Endodermal cell (in vitro differentiated cells): ENCODE data around the gene PCBP3. TPM values are rescaled to one million over a fixed set of nuclear protein-coding genes. Genes with fewer than 3 reads are reported as not detected.

Experiments
- DNase-seq: peaks from one replicate; pipeline ENCODE4 v3.0.0-alpha.2; 2017
- H3K27ac ChIP-seq: 2 replicates; pipeline ENCODE4 v1.5.1; 2013; ENCODE audit warnings: mild to moderate bottlenecking, low read depth, low read length, moderate library complexity
- H3K27me3 ChIP-seq: 2 replicates; pipeline ENCODE4 v1.6.1; 2013; ENCODE audit warnings: mild to moderate bottlenecking, low read length, moderate library complexity; ENCODE audit not compliant: insufficient read depth, control insufficient read depth, poor library complexity, severe bottlenecking
- H3K36me3 ChIP-seq: 2 replicates; pipeline ENCODE4 v1.7.0; 2013; ENCODE audit warnings: mild to moderate bottlenecking, low read length, moderate library complexity; ENCODE audit not compliant: control insufficient read depth, insufficient read depth
- H3K4me1 ChIP-seq: one replicate; pipeline ENCODE4 v1.7.0; 2013; ENCODE audit warnings: low read length; ENCODE audit not compliant: control insufficient read depth, insufficient read depth
- H3K4me3 ChIP-seq: 2 replicates; pipeline ENCODE4 v1.5.1; 2013; ENCODE audit warnings: mild to moderate bottlenecking, low read length, moderate library complexity
- H3K9ac ChIP-seq: 2 replicates; pipeline ENCODE4 v1.6.1; 2013; ENCODE audit warnings: mild to moderate bottlenecking, low read length, moderate library complexity; ENCODE audit not compliant: poor library complexity, severe bottlenecking; ENCODE audit errors: extremely low read depth
- H3K9me3 ChIP-seq: 2 replicates; pipeline ENCODE4 v1.6.1; 2013; ENCODE audit warnings: mild to moderate bottlenecking, low read length, moderate library complexity; ENCODE audit not compliant: control insufficient read depth
- H3K27ac Mint-ChIP-seq: 2 replicates; pipeline ENCODE4 v1.8.0; 2020; ENCODE audit warnings: mixed read lengths
- H3K27me3 Mint-ChIP-seq: 2 replicates; pipeline ENCODE4 v1.8.0; 2021; ENCODE audit warnings: mild to moderate bottlenecking, mixed read lengths; ENCODE audit not compliant: insufficient read depth
- H3K36me3 Mint-ChIP-seq: 2 replicates; pipeline ENCODE4 v1.8.0; 2020; ENCODE audit warnings: low read depth, mixed read lengths
- H3K4me1 Mint-ChIP-seq: 2 replicates; pipeline ENCODE4 v1.8.0; 2020; ENCODE audit warnings: mixed read lengths
- H3K4me3 Mint-ChIP-seq: 2 replicates; pipeline ENCODE4 v1.8.0; 2020; ENCODE audit warnings: mild to moderate bottlenecking, moderate library complexity, mixed read lengths
- H3K9me3 Mint-ChIP-seq: 2 replicates; pipeline ENCODE4 v1.8.0; 2020; ENCODE audit warnings: mild to moderate bottlenecking, mixed read lengths
- WGBS, 2 experiments: methylation state at CpG; one replicate each; pipeline versions ENCODE4 v1.1.5 to v1.1.7; 2013; ENCODE audit warnings: missing lambda C conversion rate in 2 of 2, mixed read lengths in 1 of 2; ENCODE audit not compliant: insufficient coverage in 1 of 2, insufficient read length in 1 of 2; 5-methylcytosine and 5-hydroxymethylcytosine counted together
- total RNA-seq, 2 donors: library from RNA; stranded (reverse); fragmentation: NEBNext Ultra II Directional in 1 of 2; extraction: Animal tissue kit (Norgen Biotek cat#: 25700) in 1 of 2; gene quantifications; 2 replicates in 1 of 2; 3 replicates in 1 of 2; pipeline ENCODE4 v1.2.1, GENCODE V29; 2021
- TF ChIP-seq, protein P1 (sequence below): fragments of 200-600 bp; sonication (generic); conservative IDR thresholded peaks from 2 replicates; pipeline ENCODE4 v1.5.0; 2021; ENCODE audit warnings: antibody characterized with exemption, mild to moderate bottlenecking

The PCBP3 gene
- total RNA-seq, 2 donors from 2014 or later, result 2.1 to 10.6 TPM

GRCh38 chr21:45860493-45861155, 217.1 kb downstream of the PCBP3 start:
- H3K9me3 ChIP-seq, result no peaks in the 10 kb centered on the region
- no peaks in the 10 kb centered on the region for H3K27me3 ChIP-seq
- no peak overlapping the region for H3K4me3 Mint-ChIP-seq
- no peaks in the 10 kb centered on the region for H3K27me3 Mint-ChIP-seq
- DNase-seq, result peak; percentile 37
- H3K4me1 ChIP-seq, result no peaks in the 10 kb centered on the region
- WGBS, 2 experiments, result 93 to 97% methylated on average over 15 to 26 of the region's 26 CpGs
- no peak overlapping the region for H3K4me3 ChIP-seq
- H3K9ac ChIP-seq, result no peak overlapping the region
- H3K36me3 ChIP-seq, result no peaks in the 10 kb centered on the region
- no peaks in the 10 kb centered on the region for H3K9me3 Mint-ChIP-seq
- TF ChIP-seq, protein P1, sequence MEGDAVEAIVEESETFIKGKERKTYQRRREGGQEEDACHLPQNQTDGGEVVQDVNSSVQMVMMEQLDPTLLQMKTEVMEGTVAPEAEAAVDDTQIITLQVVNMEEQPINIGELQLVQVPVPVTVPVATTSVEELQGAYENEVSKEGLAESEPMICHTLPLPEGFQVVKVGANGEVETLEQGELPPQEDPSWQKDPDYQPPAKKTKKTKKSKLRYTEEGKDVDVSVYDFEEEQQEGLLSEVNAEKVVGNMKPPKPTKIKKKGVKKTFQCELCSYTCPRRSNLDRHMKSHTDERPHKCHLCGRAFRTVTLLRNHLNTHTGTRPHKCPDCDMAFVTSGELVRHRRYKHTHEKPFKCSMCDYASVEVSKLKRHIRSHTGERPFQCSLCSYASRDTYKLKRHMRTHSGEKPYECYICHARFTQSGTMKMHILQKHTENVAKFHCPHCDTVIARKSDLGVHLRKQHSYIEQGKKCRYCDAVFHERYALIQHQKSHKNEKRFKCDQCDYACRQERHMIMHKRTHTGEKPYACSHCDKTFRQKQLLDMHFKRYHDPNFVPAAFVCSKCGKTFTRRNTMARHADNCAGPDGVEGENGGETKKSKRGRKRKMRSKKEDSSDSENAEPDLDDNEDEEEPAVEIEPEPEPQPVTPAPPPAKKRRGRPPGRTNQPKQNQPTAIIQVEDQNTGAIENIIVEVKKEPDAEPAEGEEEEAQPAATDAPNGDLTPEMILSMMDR, result no peak
- no peak overlapping the region for H3K27ac ChIP-seq
- no peaks in the 10 kb centered on the region for H3K36me3 Mint-ChIP-seq
- H3K4me1 Mint-ChIP-seq, result peaks cover 24% of the 10 kb centered on the region
- H3K27ac Mint-ChIP-seq, result peak overlapping the region; percentile 26

DNA sequence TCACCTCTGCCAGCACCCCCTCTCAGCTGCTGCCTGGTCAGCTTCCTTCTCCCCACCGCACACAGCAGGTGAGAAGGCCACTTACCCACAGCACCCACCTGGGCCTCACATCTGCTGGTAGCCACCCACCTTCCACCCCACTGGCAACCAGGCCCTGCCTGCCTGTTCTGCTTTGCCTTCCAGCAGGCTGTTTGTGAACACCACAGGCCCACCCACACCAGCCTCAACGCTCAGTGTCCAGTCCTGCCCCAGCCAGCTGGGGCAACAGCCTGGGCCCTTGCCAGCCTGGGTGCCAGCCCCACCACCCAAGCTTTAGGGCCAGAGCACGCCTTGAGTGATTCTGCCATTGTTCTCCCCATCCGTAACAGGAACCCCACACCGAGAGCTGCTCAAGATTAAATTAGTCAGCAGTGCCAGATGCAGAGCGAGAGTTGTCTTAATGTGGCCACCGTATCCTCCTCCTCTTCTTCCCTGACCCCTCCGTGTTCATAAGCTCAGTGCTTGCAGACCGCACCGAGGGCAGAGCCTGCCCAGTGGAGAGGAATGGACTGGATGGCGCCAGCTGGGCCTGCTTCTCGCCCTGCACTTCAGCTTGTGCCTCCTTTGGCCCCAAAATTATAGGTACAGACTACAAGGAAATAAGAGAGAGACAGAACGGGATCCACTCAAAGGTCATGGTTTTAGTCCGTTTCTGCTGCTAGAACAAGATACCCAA, 217.8 kb downstream of the PCBP3 start:
- no peak overlapping the region for H3K4me3 ChIP-seq
- H3K4me3 Mint-ChIP-seq, result no peak overlapping the region
- H3K27ac Mint-ChIP-seq, result peak overlapping the region; percentile 32
- 86 to 96% methylated on average over 11 to 14 of the region's 14 CpGs for WGBS, 2 experiments
- H3K9ac ChIP-seq, result no peak overlapping the region
- peaks cover 19% of the 10 kb centered on the region for H3K4me1 Mint-ChIP-seq
- no peaks in the 10 kb centered on the region for H3K9me3 Mint-ChIP-seq
- TF ChIP-seq, protein P1, result no peak
- no peaks in the 10 kb centered on the region for H3K9me3 ChIP-seq
- no peaks in the 10 kb centered on the region for H3K27me3 Mint-ChIP-seq
- DNase-seq, result peak; percentile 29
- H3K4me1 ChIP-seq, result no peaks in the 10 kb centered on the region
- H3K27me3 ChIP-seq, result no peaks in the 10 kb centered on the region
- H3K36me3 ChIP-seq, result no peaks in the 10 kb centered on the region
- H3K36me3 Mint-ChIP-seq, result no peaks in the 10 kb centered on the region
- H3K27ac ChIP-seq, result no peak overlapping the region

DNA sequence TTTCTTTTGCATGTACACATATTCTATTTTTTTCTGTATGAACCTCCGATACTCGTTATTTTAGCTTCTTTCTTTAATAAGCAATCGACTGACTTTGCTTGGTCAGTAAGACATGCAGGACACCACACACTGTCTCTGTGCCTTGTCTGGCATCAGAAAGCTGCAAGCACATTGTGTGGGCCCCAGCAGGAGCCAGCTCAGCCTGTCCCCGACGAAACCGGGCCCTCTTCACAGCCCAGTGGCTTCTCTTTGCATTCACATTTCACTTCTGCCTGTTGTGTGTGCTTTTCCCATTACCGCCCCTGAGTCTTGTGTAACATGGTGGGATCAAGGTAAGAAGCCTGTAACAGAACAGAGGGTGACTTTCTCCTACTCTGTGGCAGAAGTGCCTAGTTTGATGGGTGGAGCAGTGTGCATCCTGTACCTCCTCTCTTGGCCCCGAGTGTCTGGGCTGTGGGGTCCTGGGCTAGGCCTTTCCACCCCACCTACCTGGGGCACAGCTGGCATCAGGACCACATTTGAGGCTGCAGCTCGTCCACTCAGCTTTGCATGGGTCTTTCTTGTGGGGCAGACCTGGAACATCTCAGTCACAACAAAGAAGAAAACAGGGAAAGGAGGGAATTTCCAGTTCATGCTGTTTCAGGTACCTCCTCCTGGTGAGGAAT, 219.2 kb downstream of the PCBP3 start:
- DNase-seq, result peak; percentile 35
- H3K27me3 Mint-ChIP-seq, result no peaks in the 10 kb centered on the region
- no peak overlapping the region for H3K4me3 ChIP-seq
- no peak overlapping the region for H3K27ac Mint-ChIP-seq
- H3K4me1 ChIP-seq, result no peaks in the 10 kb centered on the region
- no peak overlapping the region for H3K4me3 Mint-ChIP-seq
- H3K36me3 Mint-ChIP-seq, result no peaks in the 10 kb centered on the region
- no peaks in the 10 kb centered on the region for H3K9me3 ChIP-seq
- H3K27ac ChIP-seq, result no peak overlapping the region
- H3K36me3 ChIP-seq, result no peaks in the 10 kb centered on the region
- H3K9me3 Mint-ChIP-seq, result no peaks in the 10 kb centered on the region
- peaks cover 6% of the 10 kb centered on the region for H3K4me1 Mint-ChIP-seq
- H3K27me3 ChIP-seq, result no peaks in the 10 kb centered on the region
- H3K9ac ChIP-seq, result no peak overlapping the region
- WGBS, 2 experiments, result 80 to 92% methylated on average over 9 of the region's 9 CpGs
- TF ChIP-seq, protein P1, result no peak
